CD4-positive, alpha-beta T cell treated with Interleukin-1 beta for 1 hour (primary cell): ENCODE results near the gene CBLC.

ENCODE experiments used
- DNase-seq, 2 donors: peaks; one replicate each; pipeline ENCODE4 v3.0.0-alpha.2; 2020 to 2022

CBLC gene

DNA sequence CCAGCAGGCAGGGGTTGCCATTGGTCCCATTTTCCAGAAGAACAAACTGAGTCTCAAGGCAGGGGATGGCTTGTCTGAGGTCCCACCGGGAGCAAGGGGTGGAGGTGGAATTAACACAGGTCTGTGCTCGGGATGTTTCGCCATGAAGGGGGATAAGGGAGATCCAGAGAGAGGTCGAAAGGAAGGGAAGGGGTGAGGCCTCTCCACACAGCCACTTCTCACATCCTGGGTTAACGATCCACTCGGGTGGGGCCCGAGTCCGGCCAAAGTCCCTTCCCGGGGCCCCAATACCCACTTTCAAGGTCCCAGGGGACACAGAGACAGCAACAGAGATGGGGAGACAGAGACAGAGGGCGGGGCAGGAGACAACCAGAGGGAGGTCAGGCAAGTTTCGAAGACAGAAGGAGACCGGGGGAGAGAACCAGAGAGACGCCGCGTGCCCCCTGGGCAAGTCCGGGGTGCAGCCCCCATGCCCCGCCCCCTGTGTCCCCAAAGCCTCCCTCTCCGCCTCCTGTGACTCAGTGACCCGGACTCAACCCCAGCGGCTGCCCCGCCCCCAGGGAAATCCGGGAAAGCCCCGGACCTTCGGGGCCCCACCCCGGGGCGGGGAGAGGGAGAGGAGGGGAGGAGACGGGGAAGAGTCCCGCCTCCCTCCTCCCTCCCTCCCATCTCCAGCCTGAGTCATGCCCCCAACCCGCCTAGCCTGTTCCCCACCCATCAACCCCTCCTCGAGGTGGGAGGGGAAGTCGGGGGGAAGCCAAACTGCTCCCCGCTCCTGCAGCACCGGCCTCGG lies 30.5 kb upstream of the CBLC start:
- DNase-seq = peak; percentile 94 to 95

DNA sequence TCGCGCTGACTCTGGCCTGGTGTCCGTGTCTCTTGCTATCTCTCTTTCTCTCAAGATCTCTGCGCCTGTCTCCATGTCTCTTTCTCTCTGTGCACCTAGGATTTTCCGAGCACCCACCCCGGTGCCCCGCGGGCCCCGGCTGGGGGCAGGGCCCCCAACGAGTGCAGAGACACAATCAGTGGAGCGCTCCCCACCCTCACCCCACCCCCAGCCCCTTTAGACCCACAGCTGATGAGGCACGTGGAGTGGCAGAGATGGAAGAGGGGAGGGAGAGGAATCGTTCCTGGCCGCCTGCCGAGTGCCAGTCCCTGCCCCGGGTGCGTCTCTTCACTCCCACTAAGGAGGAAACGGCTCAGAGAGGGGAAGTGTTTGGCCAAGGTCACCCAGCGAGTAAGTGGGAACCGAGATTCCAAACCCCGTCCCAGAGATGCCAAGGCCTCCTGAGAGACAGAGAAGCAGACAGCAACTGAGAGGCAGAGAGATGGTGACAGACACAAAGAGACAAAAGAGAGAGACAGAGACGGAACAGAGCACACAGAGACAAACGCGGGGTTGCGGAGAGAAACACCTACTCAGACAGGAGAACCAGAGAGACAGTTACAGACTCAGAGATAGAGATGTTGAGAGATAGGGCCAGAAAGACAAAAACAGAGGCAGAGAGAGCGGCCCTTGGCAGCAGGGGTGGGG lies 29.8 kb upstream of the CBLC start:
- DNase-seq = peak in 1 of 2 donors; percentile 55

DNA sequence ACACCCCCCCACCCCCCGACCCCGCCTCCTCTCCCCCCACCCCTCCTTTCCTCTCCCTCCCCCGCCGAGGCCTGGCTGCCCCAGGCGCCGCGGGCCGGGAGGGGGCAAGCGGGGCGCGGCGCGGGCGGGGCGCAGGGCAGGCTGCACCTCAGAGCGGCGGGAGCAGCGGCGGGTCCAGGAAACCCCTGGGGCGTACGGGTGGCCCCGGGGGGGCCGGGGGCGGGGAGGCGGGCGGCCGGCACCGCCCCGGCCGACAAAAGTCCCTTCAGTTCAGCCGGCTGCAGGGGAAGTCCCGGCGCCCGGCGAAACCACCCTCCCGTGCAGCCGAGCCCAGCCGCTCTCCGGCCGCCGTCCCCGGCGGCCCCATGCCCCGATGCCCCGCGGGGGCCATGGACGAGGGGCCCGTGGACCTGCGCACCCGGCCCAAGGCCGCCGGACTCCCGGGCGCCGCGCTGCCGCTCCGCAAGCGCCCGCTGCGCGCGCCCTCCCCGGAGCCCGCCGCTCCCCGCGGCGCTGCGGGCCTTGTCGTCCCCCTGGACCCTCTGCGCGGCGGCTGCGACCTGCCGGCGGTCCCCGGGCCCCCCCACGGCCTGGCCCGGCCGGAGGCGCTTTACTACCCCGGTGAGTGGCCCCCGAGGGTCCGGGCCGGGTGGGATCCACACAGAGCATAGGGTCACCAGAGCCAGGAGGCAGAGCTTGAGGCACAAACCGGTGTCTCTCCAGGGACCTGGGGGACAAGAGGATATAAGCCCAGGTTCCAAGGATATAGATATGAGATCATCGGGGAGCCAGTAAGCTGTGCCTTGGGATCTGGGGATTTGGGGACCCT lies 29.1 kb upstream of the CBLC start, which contains the start of gene BCL3:
Gene BCL3 (plus strand): TSS at position 283 of the 829 bp plus-strand sequence. CDS start 83 bp downstream, at position 366.
- DNase-seq = peak; percentile 90 to 91

DNA sequence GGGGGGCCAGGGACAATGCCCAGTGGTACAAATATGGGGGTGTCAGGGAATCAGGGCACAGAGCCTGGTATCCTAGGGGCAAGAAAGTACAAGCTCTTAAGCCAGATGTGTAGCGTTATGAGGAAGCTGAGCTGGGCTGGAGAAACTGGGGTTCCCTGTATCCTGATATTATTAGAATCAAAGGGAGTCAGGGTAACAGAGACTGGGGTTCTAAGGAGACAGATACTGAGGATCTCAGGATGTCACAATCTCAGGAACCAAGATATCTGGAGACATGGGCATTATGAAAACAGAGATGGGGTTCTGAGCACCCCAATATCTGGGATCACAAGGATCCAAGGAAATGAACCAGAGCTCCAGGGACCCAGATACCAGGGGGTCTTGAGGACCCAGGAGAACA lies 28.4 kb upstream of the CBLC start:
- DNase-seq = no peak

DNA sequence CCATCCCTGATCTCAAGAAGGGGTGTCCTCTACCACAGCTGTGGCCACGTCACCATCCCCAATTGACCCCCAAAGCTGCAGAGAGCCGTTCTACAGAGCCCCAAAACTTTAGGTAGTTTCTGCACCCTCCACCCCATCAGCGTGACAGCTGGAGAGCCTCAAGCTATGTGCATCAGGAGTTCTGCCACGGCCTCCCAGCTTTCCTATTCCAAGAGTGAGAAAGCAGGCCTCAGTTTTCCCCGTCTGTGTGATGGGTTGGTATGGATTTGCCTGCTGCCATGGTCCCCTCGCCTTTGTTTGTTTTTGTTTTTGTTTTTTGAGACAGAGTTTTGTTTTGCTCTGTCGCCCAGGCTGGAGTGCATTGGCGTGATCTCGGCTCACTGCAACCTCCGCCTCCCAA lies 27.7 kb upstream of the CBLC start:
- DNase-seq = no peak

DNA sequence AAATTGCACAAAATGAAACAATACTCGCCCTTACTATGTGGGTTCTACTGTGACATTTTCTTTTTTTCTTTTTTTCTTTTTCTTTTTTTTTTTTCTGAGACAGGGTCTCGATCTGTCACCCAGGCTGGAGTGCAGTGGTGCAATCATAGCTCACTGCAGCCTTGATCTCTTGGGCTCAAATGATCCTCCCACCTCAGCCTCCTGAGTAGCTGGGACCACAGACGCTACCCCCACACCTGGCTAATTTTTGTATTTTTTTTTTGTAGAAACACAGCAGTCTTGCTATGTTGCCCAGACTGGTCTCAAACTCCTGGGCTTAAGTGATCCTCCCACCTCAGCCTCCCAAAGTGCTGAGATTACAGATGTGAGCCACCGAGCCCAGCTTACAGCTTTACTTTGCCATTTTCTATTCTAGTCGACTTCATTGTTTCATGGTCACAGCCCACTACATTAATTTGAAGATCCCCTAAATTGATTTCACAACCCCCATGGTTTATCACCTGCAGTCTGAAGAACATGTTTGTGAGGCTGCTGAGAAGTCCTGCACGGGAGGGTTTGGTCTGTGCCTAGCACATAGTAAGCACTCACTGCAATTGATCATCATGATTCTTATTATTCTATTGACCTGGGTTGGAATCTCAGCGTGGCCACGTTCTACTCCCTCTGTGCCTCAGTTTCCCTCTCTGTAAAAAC lies 25.4 kb upstream of the CBLC start:
- DNase-seq = no peak

DNA sequence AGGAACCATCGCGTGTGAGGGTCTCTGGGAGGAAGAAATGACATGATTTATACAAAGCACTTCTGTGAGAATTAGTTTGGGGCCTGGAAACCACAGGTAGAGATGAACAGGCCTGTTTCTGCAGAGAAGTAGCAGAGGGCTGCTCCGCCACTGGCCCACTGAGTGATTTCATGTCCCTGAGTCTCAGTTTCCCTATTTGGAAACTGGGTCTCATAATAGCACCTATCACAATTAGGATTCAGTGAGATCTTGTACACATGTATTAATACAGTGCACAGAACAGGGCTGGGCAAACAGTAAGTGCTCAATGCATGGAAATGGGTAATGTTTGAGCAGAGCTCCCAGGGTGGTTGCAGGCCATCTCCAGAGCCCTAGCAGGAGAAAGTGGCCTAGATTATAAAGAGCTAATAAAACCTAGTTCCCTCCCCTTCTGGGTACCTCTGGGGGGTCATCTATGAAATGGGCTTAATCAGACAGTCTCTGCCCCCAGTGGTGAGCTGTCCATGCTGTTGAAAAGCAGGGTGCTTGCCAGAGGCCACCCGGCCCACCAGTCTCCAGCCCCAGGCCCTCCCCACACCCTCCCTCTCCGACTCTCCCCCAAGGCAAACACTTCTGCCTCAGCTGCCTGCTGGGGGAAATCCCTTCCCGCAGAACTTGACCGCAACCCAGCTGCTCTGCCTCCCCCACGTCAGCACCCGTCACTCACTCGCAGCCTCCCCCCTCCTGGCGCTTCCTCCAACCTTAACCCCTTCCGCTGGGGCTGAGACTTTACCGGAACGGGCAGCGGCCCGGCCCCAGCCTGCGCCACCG lies 24.7 kb upstream of the CBLC start:
- DNase-seq = peak; percentile 95 to 97

DNA sequence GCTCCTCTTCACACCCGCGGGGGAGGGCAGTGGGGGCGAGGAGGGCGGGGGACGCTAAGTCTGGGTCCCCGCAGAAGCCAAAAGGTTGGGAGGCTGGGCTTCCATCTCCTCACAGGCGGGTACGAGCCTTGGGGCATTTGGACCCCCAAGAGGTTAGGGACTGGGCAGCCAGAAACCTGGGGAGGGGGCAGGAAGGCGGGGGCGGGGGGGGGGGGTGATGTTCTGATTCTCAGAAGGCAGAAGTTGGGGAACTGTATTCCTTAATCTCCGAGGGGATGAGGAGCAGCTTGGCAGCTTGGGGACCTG lies 24.1 kb upstream of the CBLC start:
- no peak for DNase-seq

DNA sequence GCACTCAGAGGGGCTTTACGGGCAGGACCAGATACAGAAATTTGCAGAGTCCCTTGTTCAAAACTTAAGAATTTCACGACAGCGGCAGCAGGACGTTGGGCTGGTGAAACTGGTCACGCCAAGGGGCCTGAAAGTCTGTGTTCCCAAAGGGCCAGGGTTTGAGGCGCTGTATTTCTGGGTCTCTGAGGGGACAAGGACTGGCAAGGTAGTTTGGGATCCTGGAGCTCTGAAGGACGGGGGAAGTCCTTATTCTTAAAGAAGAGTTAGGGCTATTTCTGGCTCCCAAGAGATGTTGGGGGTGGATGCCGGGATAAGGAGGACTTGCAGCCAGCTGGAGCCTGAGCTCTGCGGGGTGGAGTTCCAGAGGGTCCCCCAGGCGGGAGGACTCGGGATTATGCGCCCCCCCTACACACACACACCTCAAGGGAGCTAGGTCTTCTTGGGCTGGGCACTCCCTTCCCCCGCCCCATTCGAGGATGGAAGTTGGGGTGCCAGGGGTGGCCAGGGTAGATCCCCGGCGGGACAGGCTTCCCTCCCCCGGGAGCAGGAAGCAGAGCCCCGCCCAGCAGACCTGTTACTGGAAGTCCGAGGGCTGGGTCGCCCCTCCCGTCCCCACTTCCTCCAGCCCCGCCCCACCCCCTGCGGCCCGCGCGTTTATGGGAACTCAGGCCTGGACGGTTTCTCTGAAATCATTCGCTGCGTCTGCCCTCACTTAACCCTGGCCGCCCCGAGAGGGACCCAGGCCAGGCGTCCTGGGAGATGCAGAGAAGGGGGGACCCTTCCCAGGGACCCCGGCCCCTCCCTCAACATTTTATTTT lies 23.5 kb upstream of the CBLC start:
- DNase-seq = peak; percentile 75 to 84

DNA sequence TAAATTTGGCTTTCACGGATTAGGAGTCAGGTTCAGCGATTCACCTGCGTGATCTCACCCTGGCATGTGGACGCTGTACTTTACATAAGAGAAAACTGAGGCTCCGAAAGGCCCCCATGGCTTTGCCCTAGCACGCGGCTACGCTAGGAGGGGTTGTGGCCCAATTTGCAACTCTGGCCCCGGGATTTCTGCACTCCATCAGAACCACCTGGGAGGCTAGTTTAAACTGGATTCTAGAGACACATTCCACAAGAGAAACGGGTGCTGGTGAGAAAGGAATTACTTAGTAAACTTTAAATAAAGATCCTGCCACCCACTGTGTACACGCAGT lies 23.0 kb upstream of the CBLC start:
- DNase-seq = no peak

DNA sequence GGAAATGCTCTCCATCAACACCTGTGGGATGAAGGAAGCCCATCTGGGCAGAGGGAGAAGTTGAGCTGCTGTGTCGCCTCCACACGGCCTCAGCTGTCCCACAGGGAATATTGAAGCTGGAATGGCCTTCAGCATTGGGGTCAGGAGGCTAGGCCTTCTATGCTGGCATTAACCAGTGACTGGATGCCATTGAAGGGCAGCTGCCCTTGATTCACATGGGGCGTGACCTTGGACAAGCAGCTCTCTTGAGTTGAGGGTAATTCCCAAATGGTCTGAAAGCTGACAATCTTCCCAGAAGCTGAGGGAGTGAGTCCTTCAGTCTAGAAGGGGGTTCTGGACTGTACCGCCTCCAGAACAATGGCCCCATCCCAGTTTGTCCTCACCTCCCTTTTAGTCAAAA lies 22.5 kb upstream of the CBLC start:
- DNase-seq = no peak

DNA sequence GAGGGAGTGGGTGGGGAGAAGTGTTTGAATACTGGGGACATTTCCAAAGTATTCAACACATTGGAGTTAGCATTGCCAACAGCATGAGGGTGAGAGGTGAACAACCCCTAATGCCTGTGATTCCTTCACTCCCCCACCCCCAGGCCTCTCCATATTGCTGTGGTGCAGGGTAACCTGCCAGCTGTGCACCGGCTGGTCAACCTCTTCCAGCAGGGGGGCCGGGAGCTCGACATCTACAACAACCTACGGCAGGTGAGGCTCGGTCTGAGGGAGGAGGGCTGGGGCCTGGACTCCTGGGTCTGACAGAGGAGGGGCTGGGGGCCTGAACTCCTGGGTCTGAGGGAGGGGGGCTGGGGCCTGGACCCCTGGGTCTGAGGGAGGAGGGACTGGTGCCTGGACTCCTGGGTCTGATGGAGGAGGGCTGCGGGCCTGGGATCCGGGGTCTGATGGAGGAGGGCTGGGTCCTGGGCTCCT lies 21.6 kb upstream of the CBLC start:
- no peak for DNase-seq

DNA sequence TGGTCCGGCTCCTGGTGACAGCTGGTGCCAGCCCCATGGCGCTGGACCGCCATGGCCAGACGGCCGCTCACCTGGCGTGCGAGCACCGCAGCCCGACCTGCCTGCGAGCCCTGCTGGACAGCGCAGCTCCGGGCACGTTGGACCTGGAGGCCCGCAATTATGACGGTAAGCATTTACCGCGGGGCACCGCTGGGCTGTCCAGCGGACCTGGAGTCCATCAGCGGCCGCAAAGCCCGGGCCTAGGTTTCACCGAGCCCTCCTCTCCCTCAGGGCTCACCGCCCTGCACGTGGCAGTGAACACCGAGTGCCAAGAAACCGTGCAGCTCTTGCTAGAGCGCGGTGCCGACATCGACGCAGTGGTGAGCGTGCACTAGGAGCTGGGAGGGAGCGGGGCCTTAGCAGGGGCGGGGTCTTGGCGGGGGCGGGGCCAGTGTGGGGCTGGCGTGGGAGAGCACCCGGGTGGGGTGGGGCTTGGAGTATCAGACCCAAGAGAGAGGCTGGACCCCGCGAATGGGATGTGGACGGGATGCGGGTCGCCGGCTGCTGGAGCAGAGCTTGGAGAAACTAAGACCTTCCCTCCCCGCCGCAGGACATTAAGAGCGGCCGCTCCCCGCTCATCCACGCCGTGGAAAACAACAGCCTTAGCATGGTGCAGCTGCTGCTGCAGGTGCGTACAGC lies 20.5 kb upstream of the CBLC start:
- DNase-seq = no peak

DNA sequence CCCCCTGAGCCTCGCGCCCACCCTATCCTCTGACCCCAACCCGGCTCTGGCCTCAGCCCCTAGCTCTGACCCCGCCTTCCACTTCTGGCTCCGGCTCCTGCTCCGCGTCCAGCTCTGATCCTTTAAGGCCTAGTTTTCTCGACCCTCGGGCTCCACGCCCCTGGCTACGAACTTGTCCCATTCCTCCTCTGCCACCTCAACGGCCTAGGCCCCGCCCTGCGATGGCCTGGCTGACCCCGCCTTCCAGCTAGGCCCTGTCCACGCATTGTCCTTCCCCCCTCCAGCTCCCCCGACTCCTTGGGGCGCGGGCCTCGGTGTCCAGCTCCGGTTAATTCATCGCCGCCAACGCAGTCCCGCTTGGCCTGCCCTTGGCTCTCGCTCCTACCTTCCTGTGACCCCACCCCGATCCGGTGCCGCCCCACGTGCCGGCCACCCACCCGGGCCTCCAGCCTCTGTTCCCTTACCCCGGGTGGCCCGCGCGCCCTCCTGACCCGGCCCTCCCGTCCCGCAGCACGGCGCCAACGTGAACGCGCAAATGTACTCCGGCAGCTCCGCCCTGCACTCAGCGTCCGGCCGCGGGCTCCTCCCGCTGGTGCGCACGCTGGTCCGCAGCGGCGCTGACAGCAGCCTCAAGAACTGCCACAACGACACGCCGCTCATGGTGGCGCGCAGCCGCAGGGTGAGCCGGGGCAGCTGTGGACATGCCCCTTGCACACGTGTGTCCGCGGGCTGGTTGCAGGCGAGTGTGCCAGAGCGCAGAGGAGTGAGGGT lies 19.8 kb upstream of the CBLC start:
- DNase-seq = no peak

DNA sequence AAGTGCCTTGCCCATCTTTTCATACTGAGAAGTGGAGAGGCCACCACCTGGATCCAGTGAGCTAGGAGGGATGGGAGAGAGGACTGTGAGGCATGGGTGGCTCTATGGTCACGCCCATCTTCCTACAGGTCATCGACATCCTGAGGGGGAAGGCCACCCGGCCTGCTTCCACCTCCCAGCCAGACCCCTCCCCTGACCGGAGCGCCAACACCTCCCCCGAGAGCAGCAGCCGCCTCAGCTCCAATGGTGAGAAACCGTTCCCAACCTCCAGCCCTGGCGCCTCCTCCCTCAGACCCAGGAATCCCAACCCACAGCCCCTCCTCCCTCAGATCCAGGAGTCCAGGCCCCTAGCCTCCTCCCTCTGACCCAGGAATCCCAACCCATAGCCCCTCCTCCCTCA lies 19.1 kb upstream of the CBLC start:
- no peak for DNase-seq

DNA sequence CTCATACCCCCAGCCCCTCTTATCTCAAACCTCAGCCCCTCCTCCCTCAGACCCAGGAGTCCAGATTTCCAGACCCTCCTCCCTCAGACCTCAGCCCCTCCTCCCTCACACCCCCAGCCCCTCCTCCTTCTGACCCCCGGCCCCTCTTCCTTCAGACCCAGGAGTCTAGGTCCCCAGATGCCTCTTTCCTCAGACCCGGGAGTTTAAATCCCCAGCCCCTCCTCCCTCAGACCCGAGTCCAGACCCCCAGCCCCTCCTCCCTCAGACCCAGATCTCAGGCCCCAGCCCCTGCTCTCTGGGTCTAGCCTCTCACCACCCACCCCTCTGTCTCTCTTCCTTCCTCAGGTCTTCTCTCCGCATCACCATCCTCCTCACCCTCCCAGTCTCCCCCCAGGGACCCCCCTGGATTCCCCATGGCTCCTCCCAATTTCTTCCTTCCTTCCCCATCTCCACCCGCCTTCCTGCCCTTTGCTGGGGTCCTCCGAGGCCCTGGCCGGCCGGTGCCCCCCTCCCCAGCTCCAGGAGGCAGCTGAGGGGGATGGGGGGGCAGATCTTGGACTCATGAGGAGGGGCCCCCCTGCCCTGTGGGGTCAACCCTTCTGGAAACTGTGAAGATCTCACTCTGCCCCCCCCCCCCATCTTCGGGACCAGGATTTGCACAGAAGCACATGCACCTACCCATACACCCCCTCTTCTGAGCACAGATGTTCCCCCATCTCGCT lies 18.4 kb upstream of the CBLC start:
- DNase-seq = no peak

DNA sequence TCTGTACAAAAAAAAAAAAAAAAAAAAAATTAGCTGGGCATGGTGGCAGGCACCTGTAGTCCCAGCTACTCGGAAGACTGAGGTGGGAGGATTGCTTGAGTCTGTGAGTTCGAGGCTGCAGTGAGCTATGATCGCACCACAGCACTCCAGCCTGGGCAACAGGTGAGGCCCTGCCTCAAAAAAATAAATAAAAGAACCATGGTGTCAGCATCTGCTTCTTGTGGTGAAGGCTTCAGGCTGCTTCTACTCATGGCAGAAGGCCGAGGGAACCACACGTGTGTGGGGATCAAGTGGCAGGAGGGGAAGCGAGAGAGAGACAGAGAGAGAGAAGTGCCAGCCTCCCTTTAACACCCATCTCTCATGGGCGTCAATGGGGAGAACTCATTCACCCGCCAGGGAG lies 15.7 kb upstream of the CBLC start:
- DNase-seq = no peak

DNA sequence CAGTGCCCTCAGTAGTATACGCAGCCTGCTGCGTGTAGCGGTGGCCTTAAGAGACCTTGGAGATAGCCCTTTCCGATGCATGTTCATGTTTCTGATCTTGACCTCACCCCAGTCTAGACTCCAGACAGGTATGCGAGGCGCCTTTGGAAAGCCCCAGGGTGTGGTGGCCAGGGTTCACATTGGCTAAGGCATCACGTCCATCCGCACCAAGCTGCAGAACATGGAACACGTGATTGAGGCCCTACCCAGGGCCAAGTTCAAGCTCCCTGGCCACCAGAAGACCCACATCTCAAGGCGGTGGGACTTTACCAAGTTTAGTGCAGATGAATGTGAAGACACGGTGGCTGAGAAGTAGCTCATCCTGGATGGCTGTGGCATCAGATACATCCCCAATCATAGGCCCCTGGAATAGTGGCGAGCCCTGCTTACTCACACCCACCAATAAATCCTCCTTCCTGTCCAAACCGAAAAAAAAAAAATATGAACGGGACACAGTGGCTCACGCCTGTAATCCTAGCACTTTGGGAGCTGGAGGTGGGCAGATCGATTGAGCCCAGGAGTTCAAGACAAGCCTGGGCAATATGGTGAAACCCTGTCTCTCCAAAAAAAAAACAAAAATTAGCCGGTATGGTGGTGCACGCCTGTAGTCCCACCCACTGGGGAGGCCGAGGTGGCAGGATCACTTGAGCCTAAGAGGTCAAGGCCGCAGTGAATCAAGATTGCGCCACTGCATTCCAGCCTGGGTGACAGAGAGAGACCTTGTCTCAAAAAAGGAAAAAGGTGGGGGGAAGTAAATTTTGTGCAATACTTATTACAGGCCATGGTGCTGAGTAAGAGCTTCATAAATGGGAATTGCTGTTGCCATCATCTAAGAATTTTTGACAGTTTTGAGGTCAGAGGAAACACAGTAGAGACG lies 12.4 kb upstream of the CBLC start:
- DNase-seq = peak in 1 of 2 donors; percentile 69
